ENCODE measurements around the gene TES. TPM values are rescaled to one million over a fixed set of nuclear protein-coding genes. Genes with fewer than 3 reads are reported as not detected.

The TES gene
- total and polyA plus RNA-seq, 2 of the 8 experiments (the other 6 are each of a cell fraction or from before 2014, with no cell fraction given), result 18.2 to 36.3 TPM

DNA sequence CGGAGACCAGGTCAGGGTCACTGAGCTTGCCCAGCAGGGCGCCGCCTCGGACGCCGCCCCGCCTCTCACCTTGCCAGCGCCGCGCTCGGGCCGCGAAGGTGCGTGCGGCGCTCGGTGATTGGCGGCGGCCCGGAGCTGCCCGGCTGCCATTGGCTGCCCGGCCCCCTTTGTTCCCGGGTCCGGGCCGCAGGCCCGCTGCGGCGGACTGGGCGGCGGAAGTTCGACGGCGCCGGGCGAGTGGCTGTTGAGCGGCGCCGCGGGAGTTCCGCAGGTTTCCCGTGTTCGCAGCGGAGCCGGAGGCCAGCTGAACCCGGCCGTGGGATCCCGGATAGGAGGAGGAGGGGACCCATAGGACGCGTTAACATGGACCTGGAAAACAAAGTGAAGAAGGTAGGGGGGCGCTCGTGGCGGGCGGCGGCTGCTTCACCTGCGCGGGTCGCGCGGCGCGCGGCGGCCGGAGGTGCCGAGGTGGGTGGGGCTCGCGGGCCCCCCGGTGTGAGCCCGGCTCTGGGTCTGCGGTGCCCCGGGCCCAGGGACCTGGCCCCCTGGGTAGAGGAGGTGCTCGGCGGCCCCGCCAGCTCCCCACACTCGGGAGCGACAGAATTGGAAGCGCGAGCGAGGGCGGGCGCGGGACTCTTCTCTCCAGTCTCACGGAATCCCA lies at the start of gene TES (continued):
- TF ChIP-seq RXRA (IDR thresholded peaks at IDR 0.05; ENCODE audit: insufficient read depth, low read depth, low read length), result no peak
- TF ChIP-seq PHF8 (conservative IDR thresholded peaks at IDR 0.05; ENCODE audit: low read depth, low read length), result peak; percentile 76
- no peak for TF ChIP-seq POLR2AphosphoS5 (IDR thresholded peaks at IDR 0.05; ENCODE audit: low read depth, low read length)
- TF ChIP-seq ASH2L (IDR thresholded peaks at IDR 0.05; ENCODE audit: low read length), result peak; percentile 72
- peak; percentile 46; the same call in 1 of the 2 replicates for TF ChIP-seq TAF1 (IDR thresholded peaks at IDR 0.05; ENCODE audit: low read depth, low read length)
- TF ChIP-seq, protein P1, sequence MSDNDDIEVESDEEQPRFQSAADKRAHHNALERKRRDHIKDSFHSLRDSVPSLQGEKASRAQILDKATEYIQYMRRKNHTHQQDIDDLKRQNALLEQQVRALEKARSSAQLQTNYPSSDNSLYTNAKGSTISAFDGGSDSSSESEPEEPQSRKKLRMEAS (IDR thresholded peaks at IDR 0.05), result peak; percentile 13; the same call in 1 of the 2 replicates
- TF ChIP-seq CHD2 (IDR thresholded peaks at IDR 0.05; ENCODE audit: low read length), result 0 out of 2 replicates have a peak, but pooled peaks have one; percentile 26
- no peak for TF ChIP-seq SIRT6 (IDR thresholded peaks at IDR 0.05; ENCODE audit: low read length)
- no peak for TF ChIP-seq FOSL1 (IDR thresholded peaks at IDR 0.05; ENCODE audit: insufficient read depth, low read depth, low read length)
- TF ChIP-seq POLR2A (IDR thresholded peaks at IDR 0.05; ENCODE audit: control extremely low read depth in 1 of 2, low read depth in 2 of 2, low read length in 2 of 2), result peak in 1 of 2 experiments; percentile 35; a peak in 1 of 3 replicates
- TF ChIP-seq, protein P2, sequence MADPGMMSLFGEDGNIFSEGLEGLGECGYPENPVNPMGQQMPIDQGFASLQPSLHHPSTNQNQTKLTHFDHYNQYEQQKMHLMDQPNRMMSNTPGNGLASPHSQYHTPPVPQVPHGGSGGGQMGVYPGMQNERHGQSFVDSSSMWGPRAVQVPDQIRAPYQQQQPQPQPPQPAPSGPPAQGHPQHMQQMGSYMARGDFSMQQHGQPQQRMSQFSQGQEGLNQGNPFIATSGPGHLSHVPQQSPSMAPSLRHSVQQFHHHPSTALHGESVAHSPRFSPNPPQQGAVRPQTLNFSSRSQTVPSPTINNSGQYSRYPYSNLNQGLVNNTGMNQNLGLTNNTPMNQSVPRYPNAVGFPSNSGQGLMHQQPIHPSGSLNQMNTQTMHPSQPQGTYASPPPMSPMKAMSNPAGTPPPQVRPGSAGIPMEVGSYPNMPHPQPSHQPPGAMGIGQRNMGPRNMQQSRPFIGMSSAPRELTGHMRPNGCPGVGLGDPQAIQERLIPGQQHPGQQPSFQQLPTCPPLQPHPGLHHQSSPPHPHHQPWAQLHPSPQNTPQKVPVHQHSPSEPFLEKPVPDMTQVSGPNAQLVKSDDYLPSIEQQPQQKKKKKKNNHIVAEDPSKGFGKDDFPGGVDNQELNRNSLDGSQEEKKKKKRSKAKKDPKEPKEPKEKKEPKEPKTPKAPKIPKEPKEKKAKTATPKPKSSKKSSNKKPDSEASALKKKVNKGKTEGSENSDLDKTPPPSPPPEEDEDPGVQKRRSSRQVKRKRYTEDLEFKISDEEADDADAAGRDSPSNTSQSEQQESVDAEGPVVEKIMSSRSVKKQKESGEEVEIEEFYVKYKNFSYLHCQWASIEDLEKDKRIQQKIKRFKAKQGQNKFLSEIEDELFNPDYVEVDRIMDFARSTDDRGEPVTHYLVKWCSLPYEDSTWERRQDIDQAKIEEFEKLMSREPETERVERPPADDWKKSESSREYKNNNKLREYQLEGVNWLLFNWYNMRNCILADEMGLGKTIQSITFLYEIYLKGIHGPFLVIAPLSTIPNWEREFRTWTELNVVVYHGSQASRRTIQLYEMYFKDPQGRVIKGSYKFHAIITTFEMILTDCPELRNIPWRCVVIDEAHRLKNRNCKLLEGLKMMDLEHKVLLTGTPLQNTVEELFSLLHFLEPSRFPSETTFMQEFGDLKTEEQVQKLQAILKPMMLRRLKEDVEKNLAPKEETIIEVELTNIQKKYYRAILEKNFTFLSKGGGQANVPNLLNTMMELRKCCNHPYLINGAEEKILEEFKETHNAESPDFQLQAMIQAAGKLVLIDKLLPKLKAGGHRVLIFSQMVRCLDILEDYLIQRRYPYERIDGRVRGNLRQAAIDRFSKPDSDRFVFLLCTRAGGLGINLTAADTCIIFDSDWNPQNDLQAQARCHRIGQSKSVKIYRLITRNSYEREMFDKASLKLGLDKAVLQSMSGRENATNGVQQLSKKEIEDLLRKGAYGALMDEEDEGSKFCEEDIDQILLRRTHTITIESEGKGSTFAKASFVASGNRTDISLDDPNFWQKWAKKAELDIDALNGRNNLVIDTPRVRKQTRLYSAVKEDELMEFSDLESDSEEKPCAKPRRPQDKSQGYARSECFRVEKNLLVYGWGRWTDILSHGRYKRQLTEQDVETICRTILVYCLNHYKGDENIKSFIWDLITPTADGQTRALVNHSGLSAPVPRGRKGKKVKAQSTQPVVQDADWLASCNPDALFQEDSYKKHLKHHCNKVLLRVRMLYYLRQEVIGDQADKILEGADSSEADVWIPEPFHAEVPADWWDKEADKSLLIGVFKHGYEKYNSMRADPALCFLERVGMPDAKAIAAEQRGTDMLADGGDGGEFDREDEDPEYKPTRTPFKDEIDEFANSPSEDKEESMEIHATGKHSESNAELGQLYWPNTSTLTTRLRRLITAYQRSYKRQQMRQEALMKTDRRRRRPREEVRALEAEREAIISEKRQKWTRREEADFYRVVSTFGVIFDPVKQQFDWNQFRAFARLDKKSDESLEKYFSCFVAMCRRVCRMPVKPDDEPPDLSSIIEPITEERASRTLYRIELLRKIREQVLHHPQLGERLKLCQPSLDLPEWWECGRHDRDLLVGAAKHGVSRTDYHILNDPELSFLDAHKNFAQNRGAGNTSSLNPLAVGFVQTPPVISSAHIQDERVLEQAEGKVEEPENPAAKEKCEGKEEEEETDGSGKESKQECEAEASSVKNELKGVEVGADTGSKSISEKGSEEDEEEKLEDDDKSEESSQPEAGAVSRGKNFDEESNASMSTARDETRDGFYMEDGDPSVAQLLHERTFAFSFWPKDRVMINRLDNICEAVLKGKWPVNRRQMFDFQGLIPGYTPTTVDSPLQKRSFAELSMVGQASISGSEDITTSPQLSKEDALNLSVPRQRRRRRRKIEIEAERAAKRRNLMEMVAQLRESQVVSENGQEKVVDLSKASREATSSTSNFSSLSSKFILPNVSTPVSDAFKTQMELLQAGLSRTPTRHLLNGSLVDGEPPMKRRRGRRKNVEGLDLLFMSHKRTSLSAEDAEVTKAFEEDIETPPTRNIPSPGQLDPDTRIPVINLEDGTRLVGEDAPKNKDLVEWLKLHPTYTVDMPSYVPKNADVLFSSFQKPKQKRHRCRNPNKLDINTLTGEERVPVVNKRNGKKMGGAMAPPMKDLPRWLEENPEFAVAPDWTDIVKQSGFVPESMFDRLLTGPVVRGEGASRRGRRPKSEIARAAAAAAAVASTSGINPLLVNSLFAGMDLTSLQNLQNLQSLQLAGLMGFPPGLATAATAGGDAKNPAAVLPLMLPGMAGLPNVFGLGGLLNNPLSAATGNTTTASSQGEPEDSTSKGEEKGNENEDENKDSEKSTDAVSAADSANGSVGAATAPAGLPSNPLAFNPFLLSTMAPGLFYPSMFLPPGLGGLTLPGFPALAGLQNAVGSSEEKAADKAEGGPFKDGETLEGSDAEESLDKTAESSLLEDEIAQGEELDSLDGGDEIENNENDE (IDR thresholded peaks at IDR 0.05; ENCODE audit: insufficient replicate concordance, low read length), result no peak
